Fibroblast of villous mesenchyme (primary cell): Measurements from ENCODE around the gene GCGR. TPM values are rescaled to one million over a fixed set of nuclear protein-coding genes. Genes with fewer than 3 reads are reported as not detected.

ENCODE experiments used
- DNase-seq: peaks from one replicate; pipeline ENCODE4 v3.0.0-alpha.2; 2010; ENCODE audit warnings: low read depth
- H3K4me3 ChIP-seq: 2 replicates; pipeline ENCODE4 v1.5.1; 2011; ENCODE audit warnings: low read depth, mild to moderate bottlenecking, low read length
- total RNA-seq: library from RNA; depleted of rRNA; stranded (reverse); fragments of >200 nt; gene quantifications from 2 replicates; pipeline ENCODE4 v1.2.3, GENCODE V29; 2012
- TF ChIP-seq, protein P1 (sequence below): IDR thresholded peaks from 2 replicates; pipeline ENCODE4 v1.5.1; 2012; ENCODE audit warnings: low read depth, mild to moderate bottlenecking, low read length; ENCODE audit not compliant: insufficient read depth

GCGR gene
- total RNA-seq, 1 donor = not detected

- TF ChIP-seq, protein P1, sequence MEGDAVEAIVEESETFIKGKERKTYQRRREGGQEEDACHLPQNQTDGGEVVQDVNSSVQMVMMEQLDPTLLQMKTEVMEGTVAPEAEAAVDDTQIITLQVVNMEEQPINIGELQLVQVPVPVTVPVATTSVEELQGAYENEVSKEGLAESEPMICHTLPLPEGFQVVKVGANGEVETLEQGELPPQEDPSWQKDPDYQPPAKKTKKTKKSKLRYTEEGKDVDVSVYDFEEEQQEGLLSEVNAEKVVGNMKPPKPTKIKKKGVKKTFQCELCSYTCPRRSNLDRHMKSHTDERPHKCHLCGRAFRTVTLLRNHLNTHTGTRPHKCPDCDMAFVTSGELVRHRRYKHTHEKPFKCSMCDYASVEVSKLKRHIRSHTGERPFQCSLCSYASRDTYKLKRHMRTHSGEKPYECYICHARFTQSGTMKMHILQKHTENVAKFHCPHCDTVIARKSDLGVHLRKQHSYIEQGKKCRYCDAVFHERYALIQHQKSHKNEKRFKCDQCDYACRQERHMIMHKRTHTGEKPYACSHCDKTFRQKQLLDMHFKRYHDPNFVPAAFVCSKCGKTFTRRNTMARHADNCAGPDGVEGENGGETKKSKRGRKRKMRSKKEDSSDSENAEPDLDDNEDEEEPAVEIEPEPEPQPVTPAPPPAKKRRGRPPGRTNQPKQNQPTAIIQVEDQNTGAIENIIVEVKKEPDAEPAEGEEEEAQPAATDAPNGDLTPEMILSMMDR = peak; percentile 80
- peak; percentile 88 for DNase-seq
Observed at GRCh38 chr17:81821603-81822311, 17.8 kb downstream of the GCGR start.

DNA sequence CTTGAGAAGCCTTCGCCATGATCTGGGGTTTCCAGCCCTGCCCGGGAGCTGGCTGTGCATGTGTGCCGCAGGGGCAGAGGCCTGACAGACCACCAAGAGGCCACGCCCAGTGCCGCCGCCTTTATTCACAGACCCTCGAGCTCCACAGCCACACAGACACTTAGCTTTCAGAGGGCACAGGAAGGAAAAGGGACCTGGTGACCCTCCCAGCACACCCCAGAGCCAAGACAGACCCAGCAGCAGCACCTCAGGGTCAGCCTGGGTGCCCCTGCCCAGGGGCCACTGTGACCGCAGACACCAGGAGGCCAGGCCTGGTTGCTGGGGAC, 18.3 kb downstream of the GCGR start:
- no peak overlapping the region for H3K4me3 ChIP-seq
- DNase-seq = no peak
- TF ChIP-seq, protein P1 = no peak

More at GRCh38 chr17:81821603-81822311, 17.8 kb downstream of the GCGR start:
- no peak overlapping the region for H3K4me3 ChIP-seq

DNA sequence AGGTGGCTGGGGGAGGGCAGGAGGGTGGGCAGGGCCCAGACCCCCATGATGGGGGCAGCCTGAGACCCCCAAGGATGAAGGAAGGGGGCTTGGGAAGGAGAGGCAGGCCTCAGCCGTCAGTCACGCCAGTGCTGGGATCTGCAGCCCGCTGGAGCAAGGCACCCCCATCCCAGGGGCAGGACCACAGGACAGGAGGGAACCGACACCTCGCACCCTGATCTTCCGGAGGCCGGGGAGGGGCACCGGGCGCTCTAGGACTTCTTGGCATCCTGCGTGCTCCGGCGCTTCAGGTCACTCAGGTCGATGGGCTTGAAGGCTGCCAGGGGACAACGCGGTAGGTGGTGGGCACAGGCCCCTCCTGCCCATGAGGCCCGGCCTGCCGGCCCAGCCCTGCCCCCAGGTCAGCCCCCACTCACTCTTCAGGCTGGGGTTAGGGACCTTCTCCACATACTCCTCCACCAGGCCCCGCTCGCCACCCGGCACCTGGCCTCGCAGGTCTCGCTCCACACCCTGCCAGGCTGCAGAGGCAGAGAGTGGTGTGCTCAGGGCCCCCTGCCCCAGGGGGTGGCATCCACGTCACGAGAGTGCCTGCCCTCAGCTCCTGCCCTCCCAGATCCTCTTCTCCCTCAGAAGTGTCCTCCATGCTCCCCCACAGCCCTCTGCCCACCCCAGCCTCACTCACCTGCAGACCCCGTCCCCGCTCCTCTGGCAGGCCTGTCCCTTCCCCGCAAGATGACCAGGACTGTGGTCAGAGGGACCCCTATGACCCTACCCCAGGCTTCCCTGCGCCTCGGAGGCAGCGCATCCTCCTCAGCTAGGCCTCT, 19.3 kb downstream of the GCGR start:
- no peak overlapping the region for H3K4me3 ChIP-seq
- TF ChIP-seq, protein P1 = no peak
- no peak for DNase-seq

GRCh38 chr17:81823820-81824550, 20.0 kb downstream of the GCGR start:
- DNase-seq = no peak
- no peak overlapping the region for H3K4me3 ChIP-seq
- TF ChIP-seq, protein P1 = no peak

DNA sequence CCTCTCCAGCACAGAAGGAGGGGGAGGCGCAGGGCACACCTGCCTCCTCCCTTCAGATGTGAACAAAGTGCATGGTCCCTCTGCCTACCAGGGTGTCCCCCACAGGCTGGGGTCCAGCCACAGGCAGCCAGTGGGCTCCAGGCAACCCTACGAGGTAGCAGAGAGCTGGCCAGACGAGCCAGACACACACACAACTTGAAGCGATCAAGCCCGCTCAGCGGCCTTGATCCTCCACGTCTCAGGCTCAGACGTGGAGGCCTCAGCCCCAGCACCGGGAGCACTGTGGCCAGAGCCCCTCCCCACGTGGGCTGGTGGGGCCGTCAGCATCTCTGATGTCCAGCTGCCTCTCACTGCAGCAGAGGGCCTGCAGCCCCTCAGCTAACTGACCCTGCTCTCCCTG, 20.6 kb downstream of the GCGR start:
- no peak for DNase-seq
- TF ChIP-seq, protein P1 = no peak
- no peak overlapping the region for H3K4me3 ChIP-seq

GRCh38 chr17:81825841-81826466, 22.0 kb downstream of the GCGR start:
- no peak for DNase-seq
- TF ChIP-seq, protein P1 = no peak
- H3K4me3 ChIP-seq = no peak overlapping the region
